ENCODE results near the gene TRPC1.
A peak's percentile ranks its signal among the peaks of the same experiment; 100 is the strongest.
"Not testable (repeated sequence)": the region's sequence is repeated elsewhere in the genome, so short reads cannot be mapped to it uniquely, and the experiment has no call there.

The TRPC1 gene

DNA sequence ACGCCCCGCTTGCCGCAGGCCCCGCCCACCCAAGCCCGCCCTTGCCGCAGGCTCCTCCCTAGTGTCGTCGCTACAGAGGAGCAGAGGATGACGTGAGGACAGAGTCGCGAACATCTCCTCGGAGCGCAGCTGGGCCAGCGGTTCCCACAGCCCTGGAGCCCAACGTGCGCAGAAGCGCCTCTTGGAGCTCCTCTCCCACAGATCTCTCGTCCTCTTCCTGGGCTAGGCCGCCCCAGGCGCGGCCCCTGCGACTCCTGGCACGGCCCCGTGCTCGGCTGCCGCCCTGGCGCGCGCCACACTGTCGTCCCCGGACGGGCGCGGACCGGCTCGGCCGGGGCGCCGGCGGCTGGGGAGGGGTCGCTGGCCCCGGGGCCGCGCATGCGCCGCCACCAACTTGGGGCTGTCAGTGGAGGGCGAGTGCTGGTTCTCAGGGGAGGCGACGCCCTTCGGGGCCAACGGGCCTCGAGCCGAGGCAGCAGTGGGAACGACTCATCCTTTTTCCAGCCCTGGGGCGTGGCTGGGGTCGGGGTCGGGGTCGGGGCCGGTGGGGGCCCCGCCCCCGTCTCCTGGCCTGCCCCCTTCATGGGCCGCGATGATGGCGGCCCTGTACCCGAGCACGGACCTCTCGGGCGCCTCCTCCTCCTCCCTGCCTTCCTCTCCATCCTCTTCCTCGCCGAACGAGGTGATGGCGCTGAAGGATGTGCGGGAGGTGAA, at the start of gene TRPC1:
TRPC1 (plus strand) TSS at position 67 of the 714 bp plus-strand sequence; CDS start at position 593, 526 bp downstream.
- peak; percentile 61 for DNase-seq (ENCODE audit: low read depth)

- no peak for DNase-seq (ENCODE audit: low read depth)
Observed at GRCh38 chr3:142676151-142676550, 47.7 kb upstream of the TRPC1 start.

DNA sequence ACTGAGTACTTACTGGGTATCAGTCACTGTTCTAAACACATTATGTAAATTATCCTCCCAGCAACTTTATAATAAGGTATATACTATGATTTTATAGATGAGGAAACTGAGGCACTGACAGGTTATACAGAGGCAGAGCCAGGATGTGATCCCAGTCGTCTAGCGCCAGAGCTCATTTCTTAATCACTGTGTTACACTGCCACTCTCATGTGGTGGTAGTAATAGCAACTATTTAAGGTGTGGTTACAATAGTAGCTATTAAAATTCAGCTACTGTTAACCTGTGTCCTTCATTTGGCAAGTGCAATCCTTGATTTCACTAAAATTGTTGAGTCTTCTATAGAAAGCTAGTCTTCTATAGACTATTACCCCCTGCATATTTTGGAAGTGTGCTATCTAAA, 43.1 kb upstream of the TRPC1 start:
- no peak for DNase-seq (ENCODE audit: low read depth)

GRCh38 chr3:142690613-142691012, 33.2 kb upstream of the TRPC1 start:
- DNase-seq (ENCODE audit: low read depth): no peak

DNA sequence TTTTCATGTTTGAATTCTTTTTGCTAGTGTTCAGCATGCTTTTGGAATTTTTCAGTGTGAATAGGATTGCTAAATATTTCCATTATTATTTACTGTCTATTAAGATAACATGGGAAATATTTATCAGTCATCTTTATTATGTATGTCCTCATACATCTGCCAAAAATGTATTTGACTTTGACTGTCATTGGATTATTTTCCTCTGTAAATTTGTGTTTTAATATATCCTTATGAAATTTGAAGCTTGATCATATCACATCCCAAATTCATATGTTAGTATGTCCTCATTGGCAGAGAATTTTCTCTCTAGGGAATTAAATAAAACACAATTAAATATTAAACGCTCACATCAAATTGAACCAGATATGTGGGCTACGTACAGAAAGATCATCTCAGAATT, 32.3 kb upstream of the TRPC1 start:
- no peak for DNase-seq (ENCODE audit: low read depth)

DNA sequence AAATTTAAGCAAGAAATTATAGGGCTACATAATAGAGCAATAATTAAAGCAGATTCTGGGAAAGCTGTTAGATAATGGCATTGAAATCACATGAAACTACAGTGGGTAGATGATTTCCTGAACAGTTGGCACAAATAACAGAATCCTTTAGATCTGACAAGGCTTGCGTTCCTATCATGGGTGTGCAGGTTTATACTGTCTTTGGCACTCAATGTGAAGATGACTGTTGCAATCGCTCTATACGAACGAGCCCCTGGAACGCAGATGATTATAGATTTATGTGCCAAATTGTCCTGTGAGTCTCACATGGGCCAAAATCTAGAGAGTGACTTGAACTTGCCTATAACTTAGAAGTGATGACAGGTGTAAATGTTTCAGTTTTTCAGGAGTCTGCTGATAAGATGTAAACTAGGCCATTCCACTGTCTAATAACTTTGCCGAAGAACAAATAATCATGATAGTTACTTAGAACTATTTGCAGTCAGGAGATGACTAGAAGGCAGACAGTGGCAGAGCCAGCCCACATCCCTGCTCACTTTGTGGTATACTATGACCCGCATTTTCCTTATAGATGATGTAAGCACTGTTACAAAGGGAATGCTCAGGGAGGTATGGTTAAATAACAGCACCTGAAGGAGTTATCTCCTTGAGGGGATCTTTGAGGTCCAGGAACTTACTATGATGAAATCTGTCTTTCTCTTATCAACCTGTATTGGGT, 30.5 kb upstream of the TRPC1 start:
- no peak for DNase-seq (ENCODE audit: low read depth)

DNA sequence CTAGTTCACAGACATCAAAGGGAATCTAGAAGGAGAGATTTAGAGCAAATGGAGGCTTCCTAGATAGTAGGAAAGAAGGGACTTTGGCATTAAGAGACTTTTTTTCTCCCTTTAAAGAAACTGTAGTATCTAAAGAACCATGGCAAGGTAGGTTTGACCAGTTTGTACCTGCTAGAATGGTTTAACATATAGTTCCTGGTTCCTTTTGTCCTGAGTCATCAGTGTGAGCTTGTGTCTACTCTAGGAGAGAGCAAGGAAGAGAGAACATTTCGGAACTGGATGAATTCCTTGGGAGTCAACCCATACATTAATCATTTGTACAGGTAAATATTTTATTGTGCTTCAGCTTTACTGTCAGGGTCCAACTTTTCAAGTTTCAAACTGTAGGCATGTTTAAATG, 29.6 kb upstream of the TRPC1 start:
- DNase-seq (ENCODE audit: low read depth): no peak

DNA sequence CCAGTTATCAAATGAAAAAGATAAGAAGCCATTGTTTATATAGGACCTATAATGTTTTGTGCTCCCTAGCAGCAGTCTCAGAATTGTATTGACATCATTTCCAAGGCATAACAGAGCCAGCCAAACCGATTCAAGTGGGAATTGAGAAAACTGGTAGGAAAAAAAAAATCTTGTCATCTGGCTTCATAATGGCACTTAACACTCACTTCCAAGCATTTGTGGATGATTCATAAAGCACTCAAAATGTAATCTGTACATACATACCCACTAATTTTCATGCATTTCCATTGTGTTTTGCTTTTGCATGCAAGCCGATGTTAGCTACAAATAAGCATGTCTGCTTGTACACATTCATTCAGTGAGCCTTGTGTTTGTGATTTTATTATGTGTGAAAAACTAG, 18.6 kb upstream of the TRPC1 start:
- no peak for DNase-seq (ENCODE audit: low read depth)

DNA sequence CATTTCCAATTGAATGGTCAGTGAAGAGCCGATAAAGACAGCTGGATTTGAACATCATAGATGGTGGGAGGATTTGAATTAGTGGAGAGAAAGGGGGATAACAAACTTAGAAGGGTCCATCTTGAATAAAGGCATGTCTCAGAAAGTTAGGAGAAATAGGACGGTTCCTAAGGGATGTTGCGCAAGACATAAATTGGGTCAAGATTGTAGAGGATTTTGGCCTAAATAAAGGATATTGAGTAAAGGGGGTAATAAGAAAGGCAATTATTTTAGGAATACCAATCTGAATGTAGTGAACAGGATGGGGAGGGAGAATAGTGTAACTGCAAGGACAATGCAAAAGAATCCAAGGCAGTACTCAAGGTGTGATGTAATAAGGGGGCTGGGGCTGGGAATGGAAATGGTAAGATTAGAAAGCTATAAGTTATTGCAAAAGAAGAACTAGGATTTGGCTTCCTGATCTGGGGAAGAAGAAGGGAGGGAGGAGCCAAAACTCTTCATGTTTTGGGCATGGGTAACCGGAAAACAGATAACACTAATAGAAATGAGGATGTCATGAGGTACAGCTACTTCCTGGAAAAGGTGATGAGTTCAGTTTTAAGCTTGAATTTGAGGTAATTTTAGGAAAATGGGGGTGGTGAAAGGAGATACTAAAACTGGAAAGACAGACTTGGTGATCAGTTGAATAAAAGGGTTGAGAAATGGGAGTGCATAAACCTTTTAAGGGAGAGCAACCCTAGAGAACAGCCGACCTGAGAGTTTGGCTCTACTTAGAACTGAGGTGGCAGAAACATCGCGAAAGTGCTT, 17.3 kb upstream of the TRPC1 start:
- DNase-seq (ENCODE audit: low read depth): no peak

- DNase-seq (ENCODE audit: low read depth): no peak
Observed at GRCh38 chr3:142709207-142709606, 14.6 kb upstream of the TRPC1 start.

- DNase-seq (ENCODE audit: low read depth): not testable (repeated sequence)
Observed at GRCh38 chr3:142714882-142715281, 9.0 kb upstream of the TRPC1 start.

DNA sequence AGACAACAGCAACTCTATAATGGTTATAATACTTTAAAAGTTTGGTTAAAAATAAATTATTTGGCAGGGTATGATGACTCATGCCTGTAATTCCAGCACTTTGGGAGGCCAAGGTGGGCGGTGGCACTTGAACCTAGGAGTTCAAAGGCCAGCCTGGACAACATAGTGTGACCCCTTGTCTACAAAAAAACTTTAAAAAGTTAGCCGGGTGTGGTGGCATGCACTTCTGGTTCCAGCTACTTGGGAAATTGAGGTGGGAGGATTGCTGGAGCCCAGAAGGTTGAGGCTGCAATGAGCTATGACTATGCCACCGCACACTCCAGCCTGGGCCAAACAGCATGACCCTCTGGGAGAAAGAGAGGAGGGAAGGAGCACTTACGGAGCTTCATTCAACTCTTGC, 7.7 kb upstream of the TRPC1 start:
- no peak for DNase-seq (ENCODE audit: low read depth)

DNA sequence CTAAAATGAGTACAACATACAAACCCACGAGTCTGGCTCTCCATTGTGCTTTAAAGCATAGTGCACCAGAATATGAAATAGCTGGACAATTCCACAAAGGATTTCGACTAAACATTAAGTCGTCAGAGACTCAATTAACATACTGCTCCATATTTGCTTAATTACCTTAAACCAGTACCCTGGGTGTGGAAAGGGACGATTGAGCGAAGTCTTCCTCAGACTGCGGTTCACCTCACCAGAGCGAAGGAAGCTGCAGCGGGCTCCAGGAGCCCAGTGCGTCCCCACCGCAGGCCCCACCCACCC, 218 bp upstream of the TRPC1 start:
- no peak for DNase-seq (ENCODE audit: low read depth)

- DNase-seq (ENCODE audit: low read depth): no peak
Observed at GRCh38 chr3:142724682-142725356, 985 bp downstream of the TRPC1 start.

- no peak for DNase-seq (ENCODE audit: low read depth)
Observed at GRCh38 chr3:142725357-142725739, 1.5 kb downstream of the TRPC1 start.

GRCh38 chr3:142726017-142726416, 2.2 kb downstream of the TRPC1 start:
- no peak for DNase-seq (ENCODE audit: low read depth)

DNA sequence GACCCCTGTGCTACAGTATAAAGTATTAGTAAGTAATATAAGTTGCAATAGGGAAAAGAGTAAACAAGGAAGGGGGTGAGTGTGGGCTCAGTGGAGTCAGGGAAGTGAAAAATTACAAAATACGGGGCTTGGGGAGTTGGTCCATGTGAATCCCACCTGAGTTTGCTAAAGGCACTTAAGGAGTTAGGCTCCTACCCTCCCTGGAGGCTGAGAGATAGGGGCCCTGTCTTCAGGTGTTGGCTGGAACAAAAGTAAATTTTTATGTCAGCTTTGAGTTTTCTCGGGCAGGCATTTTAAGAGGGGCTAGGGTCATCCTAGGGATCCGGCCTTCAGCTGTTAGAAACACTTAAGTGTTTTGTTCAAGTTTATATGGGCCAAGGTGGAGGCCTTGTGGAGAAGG, 8.2 kb downstream of the TRPC1 start:
- DNase-seq (ENCODE audit: low read depth): no peak

GRCh38 chr3:142734834-142735233, 11.0 kb downstream of the TRPC1 start:
- no peak for DNase-seq (ENCODE audit: low read depth)

DNA sequence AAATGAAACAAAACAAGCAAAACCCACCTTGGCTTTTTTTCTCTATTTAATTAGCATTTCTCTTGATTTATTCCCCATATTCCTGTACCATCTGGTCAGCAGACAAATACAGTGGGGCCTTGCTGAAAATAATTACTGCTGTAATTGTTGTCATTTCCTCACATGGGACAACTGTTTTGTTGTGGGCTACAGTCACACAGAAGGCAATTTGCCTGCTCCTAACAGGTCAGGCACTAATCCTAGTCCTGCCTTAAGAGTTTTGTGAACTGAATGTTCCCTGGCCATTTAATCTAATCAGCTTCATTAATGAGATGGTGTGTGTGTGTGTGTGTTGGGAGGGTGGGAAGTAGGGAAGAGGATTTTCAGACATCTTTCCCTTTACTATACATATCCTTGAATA, 11.6 kb downstream of the TRPC1 start:
- no peak for DNase-seq (ENCODE audit: low read depth)

DNA sequence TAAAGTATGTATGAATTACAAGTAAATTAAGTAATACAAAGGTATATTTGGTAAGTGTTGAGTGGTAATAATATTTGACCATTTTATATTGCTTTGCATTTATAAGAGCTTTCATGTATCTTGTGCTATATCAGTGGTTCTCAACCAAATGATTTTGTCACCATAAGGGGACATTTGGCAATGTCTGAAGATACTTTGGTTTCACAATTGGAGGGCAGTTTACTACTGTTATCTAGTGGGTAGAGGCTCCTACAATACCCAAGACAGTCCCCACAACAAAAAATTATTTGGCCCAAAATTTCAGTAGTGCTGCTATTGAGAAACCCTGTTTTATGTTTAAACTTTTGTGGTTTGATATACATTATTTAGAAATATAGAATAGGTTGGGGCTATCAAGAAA, 14.6 kb downstream of the TRPC1 start:
- DNase-seq (ENCODE audit: low read depth): no peak

DNA sequence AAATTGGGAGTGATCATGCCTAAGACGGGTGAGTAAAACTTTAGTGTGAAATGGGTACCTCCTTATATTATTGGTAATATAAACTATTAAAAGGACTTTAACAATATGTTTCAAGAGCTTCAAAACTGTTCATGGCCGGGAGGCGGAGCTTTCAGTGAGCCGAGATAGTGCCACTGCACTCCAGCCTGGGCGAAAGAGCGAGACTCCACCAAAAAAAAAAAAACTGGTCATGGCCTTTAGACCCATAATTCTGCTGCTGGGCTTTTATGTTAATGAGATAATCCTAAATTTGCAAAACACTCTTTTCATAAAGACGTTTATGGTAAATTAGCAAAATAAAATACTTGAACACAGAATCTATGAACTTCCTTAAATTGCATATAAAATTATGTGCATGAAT, 22.8 kb downstream of the TRPC1 start:
- DNase-seq (ENCODE audit: low read depth): no peak

- DNase-seq (ENCODE audit: low read depth): not testable (repeated sequence)
Observed at GRCh38 chr3:142750531-142750930, 26.7 kb downstream of the TRPC1 start.

GRCh38 chr3:142752605-142753004, 28.8 kb downstream of the TRPC1 start:
- not testable (repeated sequence) for DNase-seq (ENCODE audit: low read depth)

Measured in GM04504 (cell line).